Brain pericyte (primary cell): ENCODE measurements around the gene CBY3.
A peak's percentile ranks its signal among the peaks of the same experiment; 100 is the strongest.
"Not testable (repeated sequence)": the region's sequence is repeated elsewhere in the genome, so short reads cannot be mapped to it uniquely, and the experiment has no call there.

Experiments used
- DNase-seq: peaks from one replicate; pipeline ENCODE4 v3.0.0-alpha.2; 2012; ENCODE audit warnings: low read depth, low spot score

The CBY3 gene

GRCh38 chr5:179680780-179681401 is at the start of gene CBY3:
CBY3 (minus strand) TSS chr5:179681034; CDS start chr5:179680918, 116 bp downstream.
- no peak for DNase-seq

- no peak for DNase-seq
Measured at GRCh38 chr5:179730356-179730755, 49.5 kb upstream of the CBY3 start.

- no peak for DNase-seq
Measured at GRCh38 chr5:179729727-179730126, 48.9 kb upstream of the CBY3 start.

GRCh38 chr5:179729303-179729702 is 48.5 kb upstream of the CBY3 start:
- DNase-seq: no peak

GRCh38 chr5:179727106-179727505 is 46.3 kb upstream of the CBY3 start:
- no peak for DNase-seq

GRCh38 chr5:179724163-179724562 is 43.3 kb upstream of the CBY3 start:
- DNase-seq: no peak

- no peak for DNase-seq
Measured at GRCh38 chr5:179720222-179720621, 39.4 kb upstream of the CBY3 start.

GRCh38 chr5:179716286-179716685 is 35.5 kb upstream of the CBY3 start:
- no peak for DNase-seq

- no peak for DNase-seq
Measured at GRCh38 chr5:179700401-179700918, 19.6 kb upstream of the CBY3 start.

GRCh38 chr5:179699616-179700237 is 18.9 kb upstream of the CBY3 start:
- no peak for DNase-seq

- no peak for DNase-seq
Measured at GRCh38 chr5:179698935-179699615, 18.2 kb upstream of the CBY3 start, which contains the start of gene CANX. CANX (plus strand) TSS chr5:179698967; CDS start chr5:179705682, 6,715 bp downstream.

- peak; percentile 99 for DNase-seq
Measured at GRCh38 chr5:179697993-179698934, 17.4 kb upstream of the CBY3 start.

- DNase-seq: not testable (repeated sequence)
Measured at GRCh38 chr5:179697543-179697942, 16.7 kb upstream of the CBY3 start.

- no peak for DNase-seq
Measured at GRCh38 chr5:179697108-179697507, 16.3 kb upstream of the CBY3 start.

- no peak for DNase-seq
Measured at GRCh38 chr5:179696603-179697002, 15.8 kb upstream of the CBY3 start.

GRCh38 chr5:179694561-179694960 is 13.7 kb upstream of the CBY3 start:
- DNase-seq: no peak

- not testable (repeated sequence) for DNase-seq
Measured at GRCh38 chr5:179689212-179689611, 8.4 kb upstream of the CBY3 start.

GRCh38 chr5:179680014-179680779 is 637 bp downstream of the CBY3 start:
- no peak for DNase-seq

GRCh38 chr5:179679014-179679674 is 1.7 kb downstream of the CBY3 start:
- no peak for DNase-seq
